ENCODE data around the gene PKD2L1. TPM values are rescaled to one million over a fixed set of nuclear protein-coding genes. Genes with fewer than 3 reads are reported as not detected.

The PKD2L1 gene
- total and polyA plus RNA-seq, 2 of the 8 experiments (the other 6 are each of a cell fraction or from before 2014, with no cell fraction given), result 0.20 to 0.33 TPM

GRCh38 chr10:100368721-100369120, 38.7 kb upstream of the PKD2L1 start:
- no peaks in the 10 kb centered on the region for H3K79me2 ChIP-seq (ENCODE audit: control insufficient read depth in 1 of 2, insufficient read depth in 2 of 2, low read length in 2 of 2)
- H2BK120ac ChIP-seq (replicated peaks; ENCODE audit: low read depth, low read length), result no peak overlapping the region
- TF ChIP-seq SP2 (IDR thresholded peaks at IDR 0.05; ENCODE audit: low read length) (no peak), RXRA (IDR thresholded peaks at IDR 0.05; ENCODE audit: insufficient read depth, low read depth, low read length) (no peak), BRCA1 (IDR thresholded peaks at IDR 0.05; ENCODE audit: low read depth, low read length) (no peak), SIRT6 (IDR thresholded peaks at IDR 0.05; ENCODE audit: low read length) (no peak)
- peaks cover 0 to 8% (median under 1%) of the 10 kb centered on the region in 4 experiments; a peak in 4 of 8 replicates for H3K36me3 ChIP-seq (ENCODE audit: control insufficient read depth in 2 of 4, insufficient read depth in 4 of 4, low read length in 3 of 4)
- no peak overlapping the region for H2AK5ac ChIP-seq (ENCODE audit: low read depth, low read length)
- no peak overlapping the region for H2BK5ac ChIP-seq (ENCODE audit: low read depth, low read length)
- H3K27me3 ChIP-seq (replicated peaks in 1 of 4; ENCODE audit: control insufficient read depth in 3 of 4, extremely low read depth in 1 of 4, insufficient read depth in 3 of 4, low read length in 3 of 4), result no peaks in the 10 kb centered on the region
- no peak overlapping the region for H3K4me2 ChIP-seq (ENCODE audit: insufficient read depth in 1 of 2, low read depth in 2 of 2, low read length in 2 of 2)
- no peak overlapping the region for H3K9ac ChIP-seq (replicated peaks in 1 of 4; ENCODE audit: extremely low read depth in 1 of 4, low read depth in 3 of 4, low read length in 3 of 4)
- H3K56ac ChIP-seq (replicated peaks; ENCODE audit: insufficient read length, low read depth, low read length), result no peak overlapping the region
- no peak overlapping the region for H4K5ac ChIP-seq (ENCODE audit: insufficient read length, low read depth, low read length)
- POLR2A ChIA-PET (ENCODE audit: partially characterized antibody), result no interaction called here
- H3K23me2 ChIP-seq (ENCODE audit: low read depth, low read length), result peaks cover 3% of the 10 kb centered on the region; the same call in 1 of the 2 replicates
- no peak overlapping the region for H4K91ac ChIP-seq (replicated peaks; ENCODE audit: insufficient read length, low read length)
- peaks cover 8 to 25% (median 12%) of the 10 kb centered on the region in 4 experiments for H3K4me1 ChIP-seq (replicated peaks in 1 of 4; ENCODE audit: control insufficient read depth in 3 of 4, insufficient read depth in 4 of 4, low read length in 3 of 4)
- no peak overlapping the region for H2BK12ac ChIP-seq (ENCODE audit: low read depth, low read length)
- H3K79me1 ChIP-seq (ENCODE audit: low read depth, low read length), result no peaks in the 10 kb centered on the region
- no peak overlapping the region for H2BK15ac ChIP-seq (ENCODE audit: low read length)
- H3K4me3 ChIP-seq (ENCODE audit: extremely low read depth in 1 of 4, insufficient read depth in 2 of 4, low read depth in 3 of 4, low read length in 4 of 4), result no peak overlapping the region
- no peak overlapping the region for H3K14ac ChIP-seq (ENCODE audit: insufficient read length)
- CTCF ChIA-PET (ENCODE audit: partially characterized antibody), result interaction anchor here (0.7 kb wide), 1 partner anchor 288 kb away, joined by 3 read pairs; no protein-coding TSS in a partner anchor
- H3K27ac ChIP-seq (ENCODE audit: low read depth, low read length), result no peak overlapping the region
- no peak overlapping the region for H3K23ac ChIP-seq (ENCODE audit: insufficient read length)
- peaks cover 0 to under 1% of the 10 kb centered on the region in 2 experiments for H4K20me1 ChIP-seq (replicated peaks in 1 of 2; ENCODE audit: control insufficient read depth in 1 of 2, insufficient read depth in 2 of 2, low read length in 2 of 2)
- FAIRE-seq (no peak), DNase-seq (ENCODE audit: low read depth in 1 of 2, low spot score in 2 of 2) (no peak)
- H3K4ac ChIP-seq (replicated peaks; ENCODE audit: insufficient read length, low read depth, low read length), result no peak overlapping the region
- H2AFZ ChIP-seq (ENCODE audit: low read length), result no peak overlapping the region
- no peak overlapping the region for H3K18ac ChIP-seq (ENCODE audit: extremely low read depth, low read length)
- H3K9me3 ChIP-seq (ENCODE audit: insufficient read depth in 2 of 2, low read depth in 1 of 2, low read length in 1 of 2), result no peaks in the 10 kb centered on the region
- no peak overlapping the region for H4K8ac ChIP-seq (ENCODE audit: extremely low read depth, insufficient read depth, low read length)
- no peak overlapping the region for H2BK20ac ChIP-seq (ENCODE audit: low read length)

Measured in H1 (cell line).